Hepatocyte (in vitro differentiated cells): ENCODE measurements around the gene NHS. TPM values are rescaled to one million over a fixed set of nuclear protein-coding genes. Genes with fewer than 3 reads are reported as not detected.

Experiments used
- DNase-seq: peaks from one replicate; pipeline ENCODE4 v3.0.0-alpha.2; 2016; ENCODE audit warnings: low spot score
- H2AFZ ChIP-seq: fragments of 200-600 bp; sonication (generic); 2 replicates; pipeline ENCODE4 v1.6.0; 2016; ENCODE audit warnings: antibody characterized with exemption, mild to moderate bottlenecking
- H3K27ac ChIP-seq: fragments of 200-600 bp; sonication (generic); 2 replicates; pipeline ENCODE4 v1.5.1; 2016; ENCODE audit warnings: mild to moderate bottlenecking
- H3K27me3 ChIP-seq: fragments of 200-600 bp; sonication (generic); 2 replicates; pipeline ENCODE4 v1.6.1; 2016
- H3K36me3 ChIP-seq: fragments of 200-600 bp; sonication (generic); replicated peaks from 2 replicates; pipeline ENCODE4 v1.5.1; 2016; ENCODE audit warnings: low read depth; ENCODE audit not compliant: insufficient read depth
- H3K4me1 ChIP-seq: fragments of 200-600 bp; sonication (generic); 2 replicates; pipeline ENCODE4 v1.5.1; 2016; ENCODE audit warnings: mild to moderate bottlenecking, moderate library complexity; ENCODE audit not compliant: insufficient read depth
- H3K4me2 ChIP-seq: fragments of 200-600 bp; sonication (generic); 2 replicates; pipeline ENCODE4 v1.6.0; 2016
- H3K4me3 ChIP-seq: fragments of 200-600 bp; sonication (generic); 2 replicates; pipeline ENCODE4 v1.5.1; 2016; ENCODE audit warnings: mild to moderate bottlenecking
- H3K79me2 ChIP-seq: fragments of 200-600 bp; sonication (generic); 2 replicates; pipeline ENCODE4 v1.6.0; 2017; ENCODE audit warnings: mild to moderate bottlenecking
- H3K9me2 ChIP-seq: fragments of 200-600 bp; sonication (generic); replicated peaks from 2 replicates; pipeline ENCODE4 v1.6.0; 2017; ENCODE audit warnings: mild to moderate bottlenecking; ENCODE audit not compliant: insufficient read depth
- H3K9me3 ChIP-seq: fragments of 200-600 bp; sonication (generic); 2 replicates; pipeline ENCODE4 v1.5.1; 2016; ENCODE audit warnings: low read depth, mild to moderate bottlenecking
- H4K20me1 ChIP-seq: fragments of 200-600 bp; sonication (generic); 2 replicates; pipeline ENCODE4 v1.6.0; 2016; ENCODE audit warnings: mild to moderate bottlenecking; ENCODE audit not compliant: insufficient read depth, poor library complexity, severe bottlenecking
- EZH2 ChIP-seq: fragments of 200-600 bp; sonication (generic); IDR thresholded peaks from 2 replicates; pipeline ENCODE4 v1.6.1; 2016; ENCODE audit warnings: antibody characterized with exemption, mild to moderate bottlenecking, borderline replicate concordance
- EZH2phosphoT487 ChIP-seq: fragments of 200-600 bp; sonication (generic); IDR thresholded peaks from one replicate; pipeline ENCODE4 v1.6.1; 2018; ENCODE audit warnings: antibody characterized with exemption, mild to moderate bottlenecking, low read depth, moderate library complexity; ENCODE audit not compliant: unreplicated experiment, severe bottlenecking
- WGBS: methylation state at CpG from one replicate; pipeline ENCODE4 v1.1.6; 2016; ENCODE audit warnings: low lambda C conversion rate; ENCODE audit errors: missing lambda C conversion rate; 5-methylcytosine and 5-hydroxymethylcytosine counted together
- polyA plus RNA-seq: library from polyadenylated mRNA; unstranded; fragments of >200 nt; fragmentation: Nextera tagmentation; extraction: Ambion mirVana; gene quantifications from 2 replicates; pipeline ENCODE4 v1.2.1, GENCODE V29; 2016
- total RNA-seq: library from RNA; depleted of rRNA; stranded (reverse); fragments of >200 nt; gene quantifications from 2 replicates; pipeline ENCODE4 v1.2.3, GENCODE V29; 2014
- TF ChIP-seq, protein P1 (sequence below): fragments of 200-600 bp; sonication (generic); IDR thresholded peaks from 2 replicates; pipeline ENCODE4 v1.5.1; 2016; ENCODE audit warnings: antibody characterized with exemption, mild to moderate bottlenecking; ENCODE audit not compliant: poor library complexity

The NHS gene
- total and polyA plus RNA-seq, 2 experiments from 2014 or later = 0.35 to 3.1 TPM

DNA sequence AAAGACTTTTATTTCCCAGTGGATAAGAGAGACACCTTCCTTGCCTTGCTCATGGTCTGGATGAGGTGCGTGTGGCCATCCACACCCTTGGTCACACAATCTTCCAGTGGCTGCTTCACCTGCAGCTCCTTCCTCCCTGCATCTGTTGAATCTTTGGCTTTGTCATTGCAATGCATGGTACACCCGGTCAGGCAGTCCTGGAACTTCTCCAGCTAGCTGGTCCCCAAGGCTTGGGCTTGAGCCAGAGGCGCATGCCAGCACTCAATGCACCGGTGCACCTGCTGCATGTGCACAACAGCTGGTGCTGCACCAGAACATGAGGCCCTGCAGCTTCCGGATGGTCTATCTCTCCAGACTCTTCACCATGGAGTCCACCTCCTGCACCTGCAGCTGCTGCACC lies 394.0 kb downstream of the NHS start:
- no peaks in the 10 kb centered on the region for H3K9me3 ChIP-seq
- no peaks in the 10 kb centered on the region for H3K9me2 ChIP-seq
- TF ChIP-seq EZH2 (no peak), EZH2phosphoT487 (no peak)
- TF ChIP-seq, protein P1, sequence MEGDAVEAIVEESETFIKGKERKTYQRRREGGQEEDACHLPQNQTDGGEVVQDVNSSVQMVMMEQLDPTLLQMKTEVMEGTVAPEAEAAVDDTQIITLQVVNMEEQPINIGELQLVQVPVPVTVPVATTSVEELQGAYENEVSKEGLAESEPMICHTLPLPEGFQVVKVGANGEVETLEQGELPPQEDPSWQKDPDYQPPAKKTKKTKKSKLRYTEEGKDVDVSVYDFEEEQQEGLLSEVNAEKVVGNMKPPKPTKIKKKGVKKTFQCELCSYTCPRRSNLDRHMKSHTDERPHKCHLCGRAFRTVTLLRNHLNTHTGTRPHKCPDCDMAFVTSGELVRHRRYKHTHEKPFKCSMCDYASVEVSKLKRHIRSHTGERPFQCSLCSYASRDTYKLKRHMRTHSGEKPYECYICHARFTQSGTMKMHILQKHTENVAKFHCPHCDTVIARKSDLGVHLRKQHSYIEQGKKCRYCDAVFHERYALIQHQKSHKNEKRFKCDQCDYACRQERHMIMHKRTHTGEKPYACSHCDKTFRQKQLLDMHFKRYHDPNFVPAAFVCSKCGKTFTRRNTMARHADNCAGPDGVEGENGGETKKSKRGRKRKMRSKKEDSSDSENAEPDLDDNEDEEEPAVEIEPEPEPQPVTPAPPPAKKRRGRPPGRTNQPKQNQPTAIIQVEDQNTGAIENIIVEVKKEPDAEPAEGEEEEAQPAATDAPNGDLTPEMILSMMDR = no peak
- H3K27ac ChIP-seq = no peak overlapping the region
- H3K27me3 ChIP-seq = no peaks in the 10 kb centered on the region
- H3K4me1 ChIP-seq = no peaks in the 10 kb centered on the region
- H3K79me2 ChIP-seq = no peaks in the 10 kb centered on the region
- H3K4me3 ChIP-seq = no peak overlapping the region
- H4K20me1 ChIP-seq = no peaks in the 10 kb centered on the region
- no peak for DNase-seq
- no peak overlapping the region for H3K4me2 ChIP-seq
- 78% methylated on average over 5 of the region's 5 CpGs for WGBS
- no peaks in the 10 kb centered on the region for H3K36me3 ChIP-seq
- no peak overlapping the region for H2AFZ ChIP-seq

DNA sequence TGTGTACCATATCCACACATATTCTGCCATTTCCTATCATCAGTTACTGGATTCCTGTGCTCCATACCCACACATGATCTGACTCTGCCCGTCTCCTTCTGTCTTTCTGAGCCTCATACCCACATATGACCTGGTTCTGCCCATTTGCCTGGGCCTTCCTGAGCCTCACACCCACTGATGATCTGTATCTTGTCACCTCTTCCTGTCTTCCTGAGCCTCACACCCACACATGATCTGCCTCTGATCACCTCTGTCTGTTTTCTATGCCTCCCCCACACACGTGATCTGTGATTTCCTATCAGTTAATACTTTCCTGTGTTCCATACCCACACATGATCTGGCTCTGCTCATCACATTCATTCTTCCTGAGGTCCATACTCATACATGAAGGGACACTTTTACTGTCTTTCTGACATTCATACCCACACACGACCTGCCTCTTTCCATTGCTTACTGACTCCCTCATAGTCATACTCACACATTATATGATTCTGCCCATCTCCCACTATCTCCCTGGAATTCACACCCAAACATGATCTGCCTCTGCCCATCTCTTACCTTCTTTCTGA lies 394.8 kb downstream of the NHS start:
- WGBS = 65% methylated on average over 3 of the region's 3 CpGs
- Histone ChIP-seq H3K79me2 (no peaks in the 10 kb centered on the region), H3K9me2 (no peaks in the 10 kb centered on the region), H4K20me1 (no peaks in the 10 kb centered on the region), H3K36me3 (no peaks in the 10 kb centered on the region), H3K27ac (no peak overlapping the region), H2AFZ (no peak overlapping the region), H3K4me3 (no peak overlapping the region), H3K9me3 (no peaks in the 10 kb centered on the region), H3K27me3 (no peaks in the 10 kb centered on the region), H3K4me2 (no peak overlapping the region), H3K4me1 (no peaks in the 10 kb centered on the region)
- no peak for DNase-seq
- TF ChIP-seq EZH2 (no peak), EZH2phosphoT487 (no peak)
- TF ChIP-seq, protein P1 = no peak

DNA sequence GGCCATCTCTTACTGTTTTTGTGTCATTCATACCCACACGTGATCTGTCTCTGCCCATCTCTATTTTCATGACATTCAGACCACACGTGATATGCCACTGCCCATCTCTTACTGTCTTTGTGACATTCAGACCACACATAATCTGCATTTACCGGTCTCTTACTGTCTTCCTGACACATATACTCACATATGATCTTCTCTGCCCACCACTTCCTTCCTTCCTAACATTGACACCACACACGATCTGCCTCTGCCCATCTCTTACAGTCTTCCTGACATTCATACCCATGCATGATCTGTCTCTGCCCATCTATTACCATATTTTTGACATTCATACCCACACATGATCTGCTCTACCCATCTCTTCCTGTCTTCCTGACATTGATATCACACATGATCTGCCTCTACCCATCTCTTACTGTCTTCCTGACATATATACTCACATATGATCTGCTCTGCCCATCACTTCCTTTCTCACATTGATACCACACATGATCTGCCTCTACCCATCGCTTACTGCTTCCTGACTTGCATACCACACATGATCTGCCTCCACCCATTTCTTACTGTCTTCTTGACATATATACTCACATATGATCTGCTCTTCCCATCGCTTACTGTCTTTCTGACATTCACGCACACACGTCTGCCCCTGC lies 398.3 kb downstream of the NHS start:
- Histone ChIP-seq H2AFZ (no peak overlapping the region), H3K27ac (no peak overlapping the region), H3K9me2 (no peaks in the 10 kb centered on the region), H3K4me2 (no peak overlapping the region), H3K4me1 (no peaks in the 10 kb centered on the region), H3K36me3 (no peaks in the 10 kb centered on the region), H3K79me2 (no peaks in the 10 kb centered on the region), H3K9me3 (no peaks in the 10 kb centered on the region), H3K4me3 (no peak overlapping the region), H3K27me3 (no peaks in the 10 kb centered on the region), H4K20me1 (no peaks in the 10 kb centered on the region)
- TF ChIP-seq, protein P1 = no peak
- TF ChIP-seq EZH2 = no peak
- no peak for TF ChIP-seq EZH2phosphoT487
- 77% methylated on average over 8 of the region's 8 CpGs for WGBS
- no peak for DNase-seq
